HEK293 (cell line): Measurements from ENCODE around the gene IRAK4.

Experiments used
- AEBP2 ChIP-seq: fragments of 450-650 bp; formaldehyde crosslinking; IDR thresholded peaks from 2 replicates; pipeline ENCODE4 v1.5.1; 2016; ENCODE audit warnings: missing biosample characterization, missing genetic modification characterization, borderline replicate concordance
- ELK4 ChIP-seq: IDR thresholded peaks from 2 replicates; pipeline ENCODE4 v1.6.1; 2011; ENCODE audit warnings: mild to moderate bottlenecking, low read depth, low read length, borderline replicate concordance
- PRDM10 ChIP-seq: fragments of 450-650 bp; formaldehyde crosslinking; IDR thresholded peaks from 2 replicates; pipeline ENCODE4 v1.5.1; 2016; ENCODE audit warnings: missing biosample characterization, missing genetic modification characterization
- RBAK ChIP-seq: fragments of 450-650 bp; formaldehyde crosslinking; IDR thresholded peaks from 2 replicates; pipeline ENCODE4 v1.5.1; 2016; ENCODE audit warnings: missing biosample characterization, missing genetic modification characterization
- SALL2 ChIP-seq: fragments of 450-650 bp; formaldehyde crosslinking; IDR thresholded peaks from 2 replicates; pipeline ENCODE4 v1.5.0; 2017; ENCODE audit warnings: missing biosample characterization, mild to moderate bottlenecking, missing genetic modification characterization, borderline replicate concordance
- ZNF223 ChIP-seq: fragments of 450-650 bp; formaldehyde crosslinking; IDR thresholded peaks from 2 replicates; pipeline ENCODE4 v1.5.1; 2016; ENCODE audit warnings: missing biosample characterization, missing genetic modification characterization
- ZNF341 ChIP-seq: fragments of 450-650 bp; formaldehyde crosslinking; IDR thresholded peaks from 2 replicates; pipeline ENCODE4; 2016; ENCODE audit warnings: low read depth, missing biosample characterization, missing genetic modification characterization
- ZNF366 ChIP-seq: fragments of 450-650 bp; formaldehyde crosslinking; conservative IDR thresholded peaks from 2 replicates; pipeline ENCODE4 v1.5.1; 2016; ENCODE audit warnings: missing biosample characterization, missing genetic modification characterization
- ZNF426 ChIP-seq: fragments of 450-650 bp; formaldehyde crosslinking; IDR thresholded peaks from 2 replicates; pipeline ENCODE4 v1.5.1; 2017; ENCODE audit warnings: missing biosample characterization, missing genetic modification characterization, mild to moderate bottlenecking, inconsistent platforms, moderate library complexity
- ZNF433 ChIP-seq: fragments of 450-650 bp; formaldehyde crosslinking; IDR thresholded peaks from 2 replicates; pipeline ENCODE4 v1.5.1; 2016; ENCODE audit warnings: missing biosample characterization, missing genetic modification characterization, low read depth
- ZNF501 ChIP-seq: fragments of 450-650 bp; formaldehyde crosslinking; IDR thresholded peaks from 2 replicates; pipeline ENCODE4 v1.5.1; 2016; ENCODE audit warnings: missing biosample characterization, missing genetic modification characterization
- ZNF704 ChIP-seq: fragments of 450-650 bp; formaldehyde crosslinking; IDR thresholded peaks from 2 replicates; pipeline ENCODE4 v1.5.1; 2016; ENCODE audit warnings: missing biosample characterization, missing genetic modification characterization
- TF ChIP-seq, protein P1 (sequence below): fragments of 450-650 bp; formaldehyde crosslinking; conservative IDR thresholded peaks from 2 replicates; pipeline ENCODE4 v1.5.1; 2016; ENCODE audit warnings: low read depth, missing biosample characterization, missing genetic modification characterization
- TF ChIP-seq, protein P2 (sequence below): fragments of 450-650 bp; formaldehyde crosslinking; IDR thresholded peaks from 2 replicates; pipeline ENCODE4 v1.5.1; 2017; ENCODE audit warnings: missing biosample characterization, missing genetic modification characterization
- TF ChIP-seq, protein P3 (sequence below): fragments of 450-650 bp; formaldehyde crosslinking; IDR thresholded peaks from 2 replicates; pipeline ENCODE4 v1.5.1; 2016; ENCODE audit warnings: missing biosample characterization, missing genetic modification characterization
- TF ChIP-seq, protein P4 (sequence below): fragments of 450-650 bp; formaldehyde crosslinking; IDR thresholded peaks from 2 replicates; pipeline ENCODE4 v1.5.1; 2016; ENCODE audit warnings: missing biosample characterization, missing genetic modification characterization, low read depth
- TF ChIP-seq, protein P5 (sequence below): fragments of 450-650 bp; formaldehyde crosslinking; IDR thresholded peaks from 2 replicates; pipeline ENCODE4 v1.5.1; 2016; ENCODE audit warnings: missing biosample characterization, missing genetic modification characterization

Gene IRAK4

GRCh38 chr12:43758728-43759563, at the start of gene IRAK4, which contains the start of gene PUS7L (continued):
- TF ChIP-seq, protein P1, sequence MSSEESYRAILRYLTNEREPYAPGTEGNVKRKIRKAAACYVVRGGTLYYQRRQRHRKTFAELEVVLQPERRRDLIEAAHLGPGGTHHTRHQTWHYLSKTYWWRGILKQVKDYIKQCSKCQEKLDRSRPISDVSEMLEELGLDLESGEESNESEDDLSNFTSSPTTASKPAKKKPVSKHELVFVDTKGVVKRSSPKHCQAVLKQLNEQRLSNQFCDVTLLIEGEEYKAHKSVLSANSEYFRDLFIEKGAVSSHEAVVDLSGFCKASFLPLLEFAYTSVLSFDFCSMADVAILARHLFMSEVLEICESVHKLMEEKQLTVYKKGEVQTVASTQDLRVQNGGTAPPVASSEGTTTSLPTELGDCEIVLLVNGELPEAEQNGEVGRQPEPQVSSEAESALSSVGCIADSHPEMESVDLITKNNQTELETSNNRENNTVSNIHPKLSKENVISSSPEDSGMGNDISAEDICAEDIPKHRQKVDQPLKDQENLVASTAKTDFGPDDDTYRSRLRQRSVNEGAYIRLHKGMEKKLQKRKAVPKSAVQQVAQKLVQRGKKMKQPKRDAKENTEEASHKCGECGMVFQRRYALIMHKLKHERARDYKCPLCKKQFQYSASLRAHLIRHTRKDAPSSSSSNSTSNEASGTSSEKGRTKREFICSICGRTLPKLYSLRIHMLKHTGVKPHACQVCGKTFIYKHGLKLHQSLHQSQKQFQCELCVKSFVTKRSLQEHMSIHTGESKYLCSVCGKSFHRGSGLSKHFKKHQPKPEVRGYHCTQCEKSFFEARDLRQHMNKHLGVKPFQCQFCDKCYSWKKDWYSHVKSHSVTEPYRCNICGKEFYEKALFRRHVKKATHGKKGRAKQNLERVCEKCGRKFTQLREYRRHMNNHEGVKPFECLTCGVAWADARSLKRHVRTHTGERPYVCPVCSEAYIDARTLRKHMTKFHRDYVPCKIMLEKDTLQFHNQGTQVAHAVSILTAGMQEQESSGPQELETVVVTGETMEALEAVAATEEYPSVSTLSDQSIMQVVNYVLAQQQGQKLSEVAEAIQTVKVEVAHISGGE (tag by site-specific recombination), result 0 out of 2 replicates have a peak, but pooled peaks have one; percentile 8
- TF ChIP-seq ZNF426, result no peak
- TF ChIP-seq, protein P2, sequence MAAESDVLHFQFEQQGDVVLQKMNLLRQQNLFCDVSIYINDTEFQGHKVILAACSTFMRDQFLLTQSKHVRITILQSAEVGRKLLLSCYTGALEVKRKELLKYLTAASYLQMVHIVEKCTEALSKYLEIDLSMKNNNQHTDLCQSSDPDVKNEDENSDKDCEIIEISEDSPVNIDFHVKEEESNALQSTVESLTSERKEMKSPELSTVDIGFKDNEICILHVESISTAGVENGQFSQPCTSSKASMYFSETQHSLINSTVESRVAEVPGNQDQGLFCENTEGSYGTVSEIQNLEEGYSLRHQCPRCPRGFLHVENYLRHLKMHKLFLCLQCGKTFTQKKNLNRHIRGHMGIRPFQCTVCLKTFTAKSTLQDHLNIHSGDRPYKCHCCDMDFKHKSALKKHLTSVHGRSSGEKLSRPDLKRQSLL, result no peak
- no peak for TF ChIP-seq ZNF366
- TF ChIP-seq, protein P3, sequence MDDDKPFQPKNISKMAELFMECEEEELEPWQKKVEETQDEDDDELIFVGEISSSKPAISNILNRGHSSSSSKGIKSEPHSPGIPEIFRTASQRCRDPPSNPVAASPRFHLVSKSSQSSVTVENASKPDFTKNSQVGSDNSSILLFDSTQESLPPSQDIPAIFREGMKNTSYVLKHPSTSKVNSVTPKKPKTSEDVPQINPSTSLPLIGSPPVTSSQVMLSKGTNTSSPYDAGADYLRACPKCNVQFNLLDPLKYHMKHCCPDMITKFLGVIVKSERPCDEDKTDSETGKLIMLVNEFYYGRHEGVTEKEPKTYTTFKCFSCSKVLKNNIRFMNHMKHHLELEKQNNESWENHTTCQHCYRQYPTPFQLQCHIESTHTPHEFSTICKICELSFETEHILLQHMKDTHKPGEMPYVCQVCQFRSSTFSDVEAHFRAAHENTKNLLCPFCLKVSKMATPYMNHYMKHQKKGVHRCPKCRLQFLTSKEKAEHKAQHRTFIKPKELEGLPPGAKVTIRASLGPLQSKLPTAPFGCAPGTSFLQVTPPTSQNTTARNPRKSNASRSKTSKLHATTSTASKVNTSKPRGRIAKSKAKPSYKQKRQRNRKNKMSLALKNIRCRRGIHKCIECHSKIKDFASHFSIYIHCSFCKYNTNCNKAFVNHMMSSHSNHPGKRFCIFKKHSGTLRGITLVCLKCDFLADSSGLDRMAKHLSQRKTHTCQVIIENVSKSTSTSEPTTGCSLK (tag by site-specific recombination), result no peak
- TF ChIP-seq, protein P4, sequence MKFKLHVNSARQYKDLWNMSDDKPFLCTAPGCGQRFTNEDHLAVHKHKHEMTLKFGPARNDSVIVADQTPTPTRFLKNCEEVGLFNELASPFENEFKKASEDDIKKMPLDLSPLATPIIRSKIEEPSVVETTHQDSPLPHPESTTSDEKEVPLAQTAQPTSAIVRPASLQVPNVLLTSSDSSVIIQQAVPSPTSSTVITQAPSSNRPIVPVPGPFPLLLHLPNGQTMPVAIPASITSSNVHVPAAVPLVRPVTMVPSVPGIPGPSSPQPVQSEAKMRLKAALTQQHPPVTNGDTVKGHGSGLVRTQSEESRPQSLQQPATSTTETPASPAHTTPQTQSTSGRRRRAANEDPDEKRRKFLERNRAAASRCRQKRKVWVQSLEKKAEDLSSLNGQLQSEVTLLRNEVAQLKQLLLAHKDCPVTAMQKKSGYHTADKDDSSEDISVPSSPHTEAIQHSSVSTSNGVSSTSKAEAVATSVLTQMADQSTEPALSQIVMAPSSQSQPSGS (tag by site-specific recombination), result no peak
- no peak for TF ChIP-seq ZNF433 (tag by site-specific recombination)
- TF ChIP-seq ELK4, result no peak
- TF ChIP-seq ZNF704 (tag by site-specific recombination), result no peak
- TF ChIP-seq, protein P5, sequence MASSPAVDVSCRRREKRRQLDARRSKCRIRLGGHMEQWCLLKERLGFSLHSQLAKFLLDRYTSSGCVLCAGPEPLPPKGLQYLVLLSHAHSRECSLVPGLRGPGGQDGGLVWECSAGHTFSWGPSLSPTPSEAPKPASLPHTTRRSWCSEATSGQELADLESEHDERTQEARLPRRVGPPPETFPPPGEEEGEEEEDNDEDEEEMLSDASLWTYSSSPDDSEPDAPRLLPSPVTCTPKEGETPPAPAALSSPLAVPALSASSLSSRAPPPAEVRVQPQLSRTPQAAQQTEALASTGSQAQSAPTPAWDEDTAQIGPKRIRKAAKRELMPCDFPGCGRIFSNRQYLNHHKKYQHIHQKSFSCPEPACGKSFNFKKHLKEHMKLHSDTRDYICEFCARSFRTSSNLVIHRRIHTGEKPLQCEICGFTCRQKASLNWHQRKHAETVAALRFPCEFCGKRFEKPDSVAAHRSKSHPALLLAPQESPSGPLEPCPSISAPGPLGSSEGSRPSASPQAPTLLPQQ (tag by site-specific recombination), result peak; percentile 97
- no peak for TF ChIP-seq AEBP2
- no peak for TF ChIP-seq ZNF223 (tag by site-specific recombination)
- no peak for TF ChIP-seq RBAK (tag by site-specific recombination)
- peak; percentile 80 for TF ChIP-seq ZNF341
- no peak for TF ChIP-seq SALL2 (tag by site-specific recombination)
- TF ChIP-seq PRDM10, result peak; percentile 62; the same call in 1 of the 2 replicates
- 0 out of 2 replicates have a peak, but pooled peaks have one; percentile 7 for TF ChIP-seq ZNF501 (tag by site-specific recombination)
